Activated T-cell treated with anti-CD3 and anti-CD28 coated beads, Interleukin-2, amount 50 U/mL, for 72 hours (primary cell): Measurements from ENCODE around the gene SEC61A1. TPM values are rescaled to one million over a fixed set of nuclear protein-coding genes. Genes with fewer than 3 reads are reported as not detected.

Source experiments
- ATAC-seq, 2 donors: fragments of 150-1000 bp; cut with Tn5 transposase; replicated peaks in 1 of 2; 2 replicates each; pipeline ENCODE4 v1.10.0; 2021; ENCODE audit warnings: moderate library complexity in 2 of 2, mild to moderate bottlenecking in 1 of 2
- DNase-seq, 2 donors: peaks; one replicate each; pipeline ENCODE4 v3.0.0; 2021 to 2022; ENCODE audit warnings: mixed read lengths in 1 of 2
- H3K27ac Mint-ChIP-seq: one replicate; pipeline ENCODE4 v1.8.0; 2022; ENCODE audit warnings: mild to moderate bottlenecking, moderate library complexity, mixed read lengths
- H3K27me3 Mint-ChIP-seq: one replicate; pipeline ENCODE4 v1.8.0; 2022; ENCODE audit warnings: low read depth, mixed read lengths
- H3K36me3 Mint-ChIP-seq, 2 donors: one replicate each; pipeline ENCODE4 v1.8.0; 2022; ENCODE audit warnings: mixed read lengths in 2 of 2, mild to moderate bottlenecking in 1 of 2; ENCODE audit not compliant: insufficient read depth in 2 of 2
- H3K4me1 Mint-ChIP-seq: one replicate; pipeline ENCODE4 v1.8.0; 2022; ENCODE audit warnings: low read depth, mixed read lengths
- H3K4me3 Mint-ChIP-seq, 2 donors: one replicate each; pipeline ENCODE4 v1.8.0; 2022; ENCODE audit warnings: mild to moderate bottlenecking in 2 of 2, mixed read lengths in 2 of 2, moderate library complexity in 2 of 2
- H3K9me3 Mint-ChIP-seq, 2 donors: one replicate each; pipeline ENCODE4 v1.8.0; 2022; ENCODE audit warnings: mixed read lengths in 2 of 2
- total RNA-seq, 2 donors: library from RNA; stranded (reverse); gene quantifications; one replicate each; pipeline ENCODE4 v1.2.3, GENCODE V29; 2022

SEC61A1 gene
- total RNA-seq, 2 donors from 2014 or later = 152 to 188 TPM

GRCh38 chr3:128113817-128114794 lies 61.9 kb downstream of the SEC61A1 start:
- H3K4me3 Mint-ChIP-seq = peak overlapping the region; percentile 5 to 83
- peaks cover 9 to 26% of the 10 kb centered on the region in 2 donors for H3K36me3 Mint-ChIP-seq
- DNase-seq = no peak
- ATAC-seq = no peak
- peaks cover 58% of the 10 kb centered on the region for H3K4me1 Mint-ChIP-seq
- H3K27ac Mint-ChIP-seq = peak overlapping the region; percentile 92
- no peaks in the 10 kb centered on the region for H3K27me3 Mint-ChIP-seq
- H3K9me3 Mint-ChIP-seq = no peaks in the 10 kb centered on the region

Other genes with a start within 250 kb of the SEC61A1 start
- 1 to 10 TPM; 1.7 to 2.3 TPM for gene MGLL, start 229.9 kb upstream of the SEC61A1 start, total RNA-seq
- not detected for gene KBTBD12, start 137.2 kb upstream of the SEC61A1 start, total RNA-seq
- gene RUVBL1, start 71.4 kb downstream of the SEC61A1 start, total RNA-seq = 10 to 100 TPM; 39.7 to 50.4 TPM
- 10 to 100 TPM; 15.7 to 17.2 TPM for gene EEFSEC, start 101.0 kb downstream of the SEC61A1 start, total RNA-seq